ENCODE results near the gene FZD10.

Gene FZD10

GRCh38 chr12:130178282-130178681, 16.0 kb downstream of the FZD10 start:
- Histone ChIP-seq H3K27me3 (ENCODE audit: control insufficient read depth in 2 of 2, insufficient read depth in 2 of 2, low read length in 2 of 2) (no peaks in the 10 kb centered on the region), H3K9me3 (ENCODE audit: control insufficient read depth in 2 of 2, low read length in 2 of 2) (no peaks in the 10 kb centered on the region), H3K9ac (ENCODE audit: low read depth in 1 of 2, low read length in 2 of 2) (no peak overlapping the region), H3K4me3 (ENCODE audit: low read length in 2 of 2) (no peak overlapping the region), H3K4me1 (ENCODE audit: control insufficient read depth in 2 of 2, insufficient read depth in 2 of 2, low read length in 2 of 2) (no peaks in the 10 kb centered on the region), H3K27ac (ENCODE audit: low read depth in 2 of 2, low read length in 2 of 2) (no peak overlapping the region), H3K36me3 (ENCODE audit: control insufficient read depth in 2 of 2, insufficient read depth in 2 of 2, low read length in 2 of 2) (no peaks in the 10 kb centered on the region)

GRCh38 chr12:130179191-130179590, 16.9 kb downstream of the FZD10 start:
- Histone ChIP-seq H3K27ac (ENCODE audit: low read depth in 2 of 2, low read length in 2 of 2) (no peak overlapping the region), H3K4me1 (ENCODE audit: control insufficient read depth in 2 of 2, insufficient read depth in 2 of 2, low read length in 2 of 2) (no peaks in the 10 kb centered on the region), H3K36me3 (ENCODE audit: control insufficient read depth in 2 of 2, insufficient read depth in 2 of 2, low read length in 2 of 2) (no peaks in the 10 kb centered on the region), H3K9me3 (ENCODE audit: control insufficient read depth in 2 of 2, low read length in 2 of 2) (no peaks in the 10 kb centered on the region), H3K4me3 (ENCODE audit: low read length in 2 of 2) (no peak overlapping the region), H3K9ac (ENCODE audit: low read depth in 1 of 2, low read length in 2 of 2) (no peak overlapping the region), H3K27me3 (ENCODE audit: control insufficient read depth in 2 of 2, insufficient read depth in 2 of 2, low read length in 2 of 2) (no peaks in the 10 kb centered on the region)

- no peak overlapping the region for H3K27ac ChIP-seq (ENCODE audit: low read depth in 2 of 2, low read length in 2 of 2)
- no peak overlapping the region for H3K9ac ChIP-seq (ENCODE audit: low read depth in 1 of 2, low read length in 2 of 2)
- H3K4me3 ChIP-seq (ENCODE audit: low read length in 2 of 2): no peak overlapping the region
- no peaks in the 10 kb centered on the region for H3K27me3 ChIP-seq (ENCODE audit: control insufficient read depth in 2 of 2, insufficient read depth in 2 of 2, low read length in 2 of 2)
- H3K9me3 ChIP-seq (ENCODE audit: control insufficient read depth in 2 of 2, low read length in 2 of 2): no peaks in the 10 kb centered on the region
- no peaks in the 10 kb centered on the region for H3K4me1 ChIP-seq (ENCODE audit: control insufficient read depth in 2 of 2, insufficient read depth in 2 of 2, low read length in 2 of 2)
- H3K36me3 ChIP-seq (ENCODE audit: control insufficient read depth in 2 of 2, insufficient read depth in 2 of 2, low read length in 2 of 2): no peaks in the 10 kb centered on the region
These were observed 17.4 kb downstream of the FZD10 start for GRCh38 chr12:130179621-130180020.

GRCh38 chr12:130181211-130181610, 18.9 kb downstream of the FZD10 start:
- H3K9ac ChIP-seq (ENCODE audit: low read depth in 1 of 2, low read length in 2 of 2): no peak overlapping the region
- no peaks in the 10 kb centered on the region for H3K36me3 ChIP-seq (ENCODE audit: control insufficient read depth in 2 of 2, insufficient read depth in 2 of 2, low read length in 2 of 2)
- H3K4me1 ChIP-seq (ENCODE audit: control insufficient read depth in 2 of 2, insufficient read depth in 2 of 2, low read length in 2 of 2): no peaks in the 10 kb centered on the region
- H3K27me3 ChIP-seq (ENCODE audit: control insufficient read depth in 2 of 2, insufficient read depth in 2 of 2, low read length in 2 of 2): no peaks in the 10 kb centered on the region
- H3K27ac ChIP-seq (ENCODE audit: low read depth in 2 of 2, low read length in 2 of 2): no peak overlapping the region
- no peaks in the 10 kb centered on the region for H3K9me3 ChIP-seq (ENCODE audit: control insufficient read depth in 2 of 2, low read length in 2 of 2)
- H3K4me3 ChIP-seq (ENCODE audit: low read length in 2 of 2): no peak overlapping the region

- Histone ChIP-seq H3K9ac (ENCODE audit: low read depth in 1 of 2, low read length in 2 of 2) (no peak overlapping the region), H3K4me1 (ENCODE audit: control insufficient read depth in 2 of 2, insufficient read depth in 2 of 2, low read length in 2 of 2) (no peaks in the 10 kb centered on the region), H3K27ac (ENCODE audit: low read depth in 2 of 2, low read length in 2 of 2) (no peak overlapping the region), H3K27me3 (ENCODE audit: control insufficient read depth in 2 of 2, insufficient read depth in 2 of 2, low read length in 2 of 2) (no peaks in the 10 kb centered on the region), H3K36me3 (ENCODE audit: control insufficient read depth in 2 of 2, insufficient read depth in 2 of 2, low read length in 2 of 2) (no peaks in the 10 kb centered on the region), H3K9me3 (ENCODE audit: control insufficient read depth in 2 of 2, low read length in 2 of 2) (no peaks in the 10 kb centered on the region), H3K4me3 (ENCODE audit: low read length in 2 of 2) (no peak overlapping the region)
These were observed 21.5 kb downstream of the FZD10 start for GRCh38 chr12:130183585-130184370.

- Histone ChIP-seq H3K27ac (ENCODE audit: low read depth in 2 of 2, low read length in 2 of 2) (no peak overlapping the region), H3K9ac (ENCODE audit: low read depth in 1 of 2, low read length in 2 of 2) (no peak overlapping the region), H3K9me3 (ENCODE audit: control insufficient read depth in 2 of 2, low read length in 2 of 2) (no peaks in the 10 kb centered on the region), H3K27me3 (ENCODE audit: control insufficient read depth in 2 of 2, insufficient read depth in 2 of 2, low read length in 2 of 2) (no peaks in the 10 kb centered on the region), H3K36me3 (ENCODE audit: control insufficient read depth in 2 of 2, insufficient read depth in 2 of 2, low read length in 2 of 2) (no peaks in the 10 kb centered on the region), H3K4me1 (ENCODE audit: control insufficient read depth in 2 of 2, insufficient read depth in 2 of 2, low read length in 2 of 2) (no peaks in the 10 kb centered on the region), H3K4me3 (ENCODE audit: low read length in 2 of 2) (no peak overlapping the region)
These were observed 22.3 kb downstream of the FZD10 start for GRCh38 chr12:130184404-130185090.

- H3K27ac ChIP-seq (ENCODE audit: low read depth in 2 of 2, low read length in 2 of 2): no peak overlapping the region
- no peak overlapping the region for H3K9ac ChIP-seq (ENCODE audit: low read depth in 1 of 2, low read length in 2 of 2)
- no peaks in the 10 kb centered on the region for H3K9me3 ChIP-seq (ENCODE audit: control insufficient read depth in 2 of 2, low read length in 2 of 2)
- no peaks in the 10 kb centered on the region for H3K27me3 ChIP-seq (ENCODE audit: control insufficient read depth in 2 of 2, insufficient read depth in 2 of 2, low read length in 2 of 2)
- H3K36me3 ChIP-seq (ENCODE audit: control insufficient read depth in 2 of 2, insufficient read depth in 2 of 2, low read length in 2 of 2): no peaks in the 10 kb centered on the region
- H3K4me1 ChIP-seq (ENCODE audit: control insufficient read depth in 2 of 2, insufficient read depth in 2 of 2, low read length in 2 of 2): no peaks in the 10 kb centered on the region
- H3K4me3 ChIP-seq (ENCODE audit: low read length in 2 of 2): no peak overlapping the region
These were observed 23.5 kb downstream of the FZD10 start for GRCh38 chr12:130185455-130186391.

GRCh38 chr12:130186651-130187268, 24.5 kb downstream of the FZD10 start:
- Histone ChIP-seq H3K36me3 (ENCODE audit: control insufficient read depth in 2 of 2, insufficient read depth in 2 of 2, low read length in 2 of 2) (no peaks in the 10 kb centered on the region), H3K27me3 (ENCODE audit: control insufficient read depth in 2 of 2, insufficient read depth in 2 of 2, low read length in 2 of 2) (no peaks in the 10 kb centered on the region), H3K9me3 (ENCODE audit: control insufficient read depth in 2 of 2, low read length in 2 of 2) (no peaks in the 10 kb centered on the region), H3K4me3 (ENCODE audit: low read length in 2 of 2) (no peak overlapping the region), H3K9ac (ENCODE audit: low read depth in 1 of 2, low read length in 2 of 2) (no peak overlapping the region), H3K27ac (ENCODE audit: low read depth in 2 of 2, low read length in 2 of 2) (no peak overlapping the region), H3K4me1 (ENCODE audit: control insufficient read depth in 2 of 2, insufficient read depth in 2 of 2, low read length in 2 of 2) (no peaks in the 10 kb centered on the region)

- peaks cover 0 to 4% of the 10 kb centered on the region in 2 donors for H3K27me3 ChIP-seq (ENCODE audit: control insufficient read depth in 2 of 2, insufficient read depth in 2 of 2, low read length in 2 of 2)
- no peaks in the 10 kb centered on the region for H3K4me1 ChIP-seq (ENCODE audit: control insufficient read depth in 2 of 2, insufficient read depth in 2 of 2, low read length in 2 of 2)
- no peaks in the 10 kb centered on the region for H3K36me3 ChIP-seq (ENCODE audit: control insufficient read depth in 2 of 2, insufficient read depth in 2 of 2, low read length in 2 of 2)
- H3K4me3 ChIP-seq (ENCODE audit: low read length in 2 of 2): no peak overlapping the region
- H3K9ac ChIP-seq (ENCODE audit: low read depth in 1 of 2, low read length in 2 of 2): no peak overlapping the region
- no peak overlapping the region for H3K27ac ChIP-seq (ENCODE audit: low read depth in 2 of 2, low read length in 2 of 2)
- no peaks in the 10 kb centered on the region for H3K9me3 ChIP-seq (ENCODE audit: control insufficient read depth in 2 of 2, low read length in 2 of 2)
These were observed 30.5 kb downstream of the FZD10 start for GRCh38 chr12:130192642-130193345.
